HCT116 (cell line): ENCODE data around the gene SERINC5.

Experiments
- CEBPB ChIP-seq: IDR thresholded peaks from 2 replicates; pipeline ENCODE4 v1.6.1; 2012; ENCODE audit warnings: low read depth
- CTCF ChIP-seq, 3 experiments: fragments of 200-600 bp in 1 of 3; sonication (generic) in 1 of 3; IDR thresholded peaks in 2 of 3; conservative IDR thresholded peaks in 1 of 3; 2 replicates each; pipeline ENCODE4 v1.5.1; 2012 to 2017; ENCODE audit warnings: low read depth in 2 of 3, low read length in 2 of 3, antibody characterized with exemption in 1 of 3, borderline replicate concordance in 1 of 3, control low read depth in 1 of 3, mild to moderate bottlenecking in 1 of 3, mixed read lengths in 1 of 3, mixed run types in 1 of 3, moderate library complexity in 1 of 3; ENCODE audit not compliant: insufficient read depth in 1 of 3
- EZH2 ChIP-seq: fragments of 200-600 bp; sonication (generic); IDR thresholded peaks from 2 replicates; pipeline ENCODE4 v1.6.1; 2017; ENCODE audit warnings: antibody characterized with exemption, mixed run types
- EZH2phosphoT487 ChIP-seq: fragments of 200-600 bp; IDR thresholded peaks from 2 replicates; pipeline ENCODE4 v1.6.1; 2018; ENCODE audit warnings: antibody characterized with exemption, borderline replicate concordance
- MAX ChIP-seq: IDR thresholded peaks from 2 replicates; pipeline ENCODE4 v1.6.1; 2012
- POLR2A ChIP-seq: IDR thresholded peaks from 2 replicates; pipeline ENCODE4 v1.7.0; 2011; ENCODE audit warnings: borderline replicate concordance; ENCODE audit not compliant: insufficient read depth, insufficient read length; ENCODE audit errors: extremely low read depth
- POLR2AphosphoS5 ChIP-seq: IDR thresholded peaks from 2 replicates; pipeline ENCODE4 v1.6.1; 2011; ENCODE audit warnings: mild to moderate bottlenecking, low read depth, low read length, moderate library complexity
- SIN3A ChIP-seq: IDR thresholded peaks from 2 replicates; pipeline ENCODE4 v1.6.1; 2012; ENCODE audit warnings: low read depth
- SP1 ChIP-seq: IDR thresholded peaks from 2 replicates; pipeline ENCODE4 v1.6.1; 2012; ENCODE audit warnings: low read depth
- ZFX ChIP-seq: fragments of 450-650 bp; IDR thresholded peaks from 2 replicates; pipeline ENCODE4 v1.6.1; 2017

DNA sequence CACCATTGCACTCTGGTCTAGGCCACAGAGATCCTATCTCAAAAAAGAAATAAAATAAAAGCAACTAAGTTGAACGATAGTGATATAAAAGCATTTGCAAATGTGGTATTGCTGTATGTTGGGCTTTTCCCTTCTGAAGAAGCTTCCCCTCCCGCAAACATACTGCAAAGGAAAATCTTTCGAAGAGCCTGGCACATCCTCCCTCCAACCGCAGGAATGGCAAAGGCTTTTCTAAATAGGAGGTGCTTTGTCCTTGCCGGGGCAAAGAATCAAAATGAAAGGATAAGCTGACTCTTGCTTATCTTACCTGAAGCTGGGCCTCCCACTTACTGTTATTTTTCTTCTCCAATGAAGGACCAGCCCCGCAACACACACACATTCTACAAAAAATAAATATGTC is 45.8 kb downstream of the SERINC5 start:
- TF ChIP-seq MAX (no peak), POLR2A (no peak), EZH2phosphoT487 (no peak), CTCF (IDR thresholded peaks at IDR 0.05 in 2 of 3, conservative IDR thresholded peaks at IDR 0.05 in 1 of 3; ENCODE audit: borderline replicate concordance in 1 of 3, insufficient read depth in 1 of 3, low read depth in 2 of 3, low read length in 2 of 3) (no peak), EZH2 (no peak), SP1 (no peak), SIN3A (no peak), CEBPB (no peak), POLR2AphosphoS5 (no peak), ZFX (no peak)
